GM12878 (cell line): ENCODE measurements around the gene TULP1. TPM values are rescaled to one million over a fixed set of nuclear protein-coding genes. Genes with fewer than 3 reads are reported as not detected.

ENCODE experiments used
- ATAC-seq: fragments of 200-7000 bp; cut with Tn5 transposase; 3 replicates; pipeline ENCODE4 v1.9.1; 2020; ENCODE audit warnings: mild to moderate bottlenecking, moderate library complexity
- BruUV-seq: library from RNA; stranded (reverse); fragments of 400-500 nt; replicated peaks from 2 replicates; lab custom pipeline; 2021; lab: Mats Ljungman, UMichigan
- CTCF ChIA-PET: fragments of 300-600 bp; sonication (Branson Sonifier 250); formaldehyde crosslinking; extraction: SDS; loops from one replicate; lab custom pipeline; 2021; ENCODE audit warnings: inconsistent platforms; lab: Yijun Ruan, JAX
- POLR2A ChIA-PET: fragments of 350-600 bp; formaldehyde crosslinking; extraction: SDS; loops from one replicate; lab custom pipeline; 2021; ENCODE audit warnings: inconsistent platforms; lab: Charles Lee
- RAD21 ChIA-PET: fragments of 300-600 bp; sonication (Branson Sonifier 250); formaldehyde crosslinking; loops from one replicate; lab custom pipeline; 2023; ENCODE audit warnings: antibody characterized with exemption; ENCODE audit not compliant: unreplicated experiment; lab: Charles Lee
- SMC1A ChIA-PET: fragments of 300-600 bp; sonication (Branson Sonifier 250); formaldehyde crosslinking; loops from one replicate; lab custom pipeline; 2023; ENCODE audit not compliant: unreplicated experiment, uncharacterized antibody; lab: Charles Lee
- DNase-seq: peaks from one replicate; pipeline ENCODE4 v3.0.0-alpha.2; 2011; ENCODE audit warnings: low read depth, low spot score
- FAIRE-seq: peaks from 3 replicates; lab custom pipeline; 2011; peaks lifted over from hg19 to GRCh38; lab: Jason Lieb, UNC
- H2AFZ ChIP-seq: 2 replicates; pipeline ENCODE4 v1.6.0; 2011; ENCODE audit warnings: low read depth, low read length, control low read depth; ENCODE audit not compliant: control insufficient read depth
- H3K27ac ChIP-seq: 2 replicates; pipeline ENCODE4 v1.5.1; 2011; ENCODE audit warnings: control low read depth; ENCODE audit not compliant: control insufficient read depth, insufficient read depth
- H3K27me3 ChIP-seq, 2 experiments: replicated peaks in 1 of 2; 2 replicates each; pipeline versions ENCODE4 v1.6.0 to v1.6.1; 2011; ENCODE audit warnings: low read length in 1 of 2; ENCODE audit not compliant: control insufficient read depth in 2 of 2, insufficient read depth in 2 of 2
- H3K36me3 ChIP-seq, 2 experiments: 2 replicates each; pipeline ENCODE4 v1.5.1; 2011; ENCODE audit warnings: low read length in 1 of 2; ENCODE audit not compliant: control insufficient read depth in 2 of 2, insufficient read depth in 2 of 2
- H3K4me1 ChIP-seq: 2 replicates; pipeline ENCODE4 v1.6.1; 2011; ENCODE audit warnings: mild to moderate bottlenecking, low read length, moderate library complexity, mixed read lengths; ENCODE audit not compliant: control insufficient read depth, insufficient read depth
- H3K4me2 ChIP-seq: 2 replicates; pipeline ENCODE4 v1.6.0; 2011; ENCODE audit warnings: control low read depth; ENCODE audit not compliant: control insufficient read depth, insufficient read depth
- H3K4me3 ChIP-seq: fragments of 200-600 bp; sonication (generic); 2 replicates; pipeline ENCODE4 v1.5.1; 2016
- H3K79me2 ChIP-seq: 2 replicates; pipeline ENCODE4 v1.6.0; 2011; ENCODE audit warnings: low read length; ENCODE audit not compliant: control insufficient read depth, insufficient read depth
- H3K9ac ChIP-seq: 2 replicates; pipeline ENCODE4 v1.8.0; 2011; ENCODE audit warnings: low read length, control low read depth, mixed read lengths; ENCODE audit not compliant: control insufficient read depth, insufficient read depth
- H3K9me3 ChIP-seq: replicated peaks from 3 replicates; pipeline ENCODE4 v1.5.1; 2011; ENCODE audit warnings: mild to moderate bottlenecking, low read length; ENCODE audit not compliant: control insufficient read depth, insufficient read depth
- H4K20me1 ChIP-seq: 2 replicates; pipeline ENCODE4 v1.6.0; 2011; ENCODE audit not compliant: control insufficient read depth, insufficient read depth
- IRF5 ChIP-seq: fragments of 450-650 bp; IDR thresholded peaks from 2 replicates; pipeline ENCODE4 v1.6.1; 2017; ENCODE audit warnings: borderline replicate concordance
- ZBTB40 ChIP-seq: fragments of 450-650 bp; IDR thresholded peaks from 2 replicates; pipeline ENCODE4 v1.6.1; 2016; ENCODE audit warnings: mild to moderate bottlenecking, moderate library complexity, borderline replicate concordance
- WGBS: methylation state at CpG from one replicate; pipeline ENCODE4 v1.1.6; 2016; ENCODE audit warnings: low lambda C conversion rate; ENCODE audit not compliant: insufficient replicate concordance, insufficient coverage; ENCODE audit errors: missing lambda C conversion rate; 5-methylcytosine and 5-hydroxymethylcytosine counted together
- in situ Hi-C: fragments of 300-500 bp; cut with MboI; formaldehyde crosslinking; loops from 9 replicates; pipeline ENCODE4 v1.14.3; 2018; ENCODE audit warnings: mixed read lengths
- intact Hi-C: fragments of 100-400 bp; cut with micrococcal nuclease; formaldehyde crosslinking; loops from one replicate; pipeline ENCODE4 v1.14.2; 2022; ENCODE audit not compliant: unreplicated experiment
- polyA plus RNA-seq, 11 experiments: library from polyadenylated mRNA; depleted of rRNA in 4 of 11; unstranded in 6 of 11; stranded (reverse) in 5 of 11; fragments of >200 nt; fragmentation: Nextera tagmentation in 4 of 11; fragmentation: Illumina TruSeq in 1 of 11; extraction: Ambion mirVana in 4 of 11; extraction: Trizol in 1 of 11; gene quantifications; 1 replicate in 1 of 11; 2 replicates in 10 of 11; pipeline versions ENCODE4 v1.2.1 to v1.2.3, GENCODE V29; 2011 to 2016; ENCODE audit warnings: inconsistent platforms in 2 of 11, missing spikeins in 2 of 11, low read depth in 1 of 11
- total RNA-seq, 4 experiments: library from RNA; depleted of rRNA in 3 of 4; stranded (reverse); fragments of >200 nt in 3 of 4; fragmentation: Illumina TruSeq in 1 of 4; extraction: Trizol in 1 of 4; gene quantifications; 2 replicates each; pipeline versions ENCODE4 v1.2.1 to v1.2.3, GENCODE V29; 2013 to 2021

TULP1 gene
- total and polyA plus RNA-seq, 10 of the 15 experiments (the other 5 are each of a cell fraction or from before 2014, with no cell fraction given) = not detected

DNA sequence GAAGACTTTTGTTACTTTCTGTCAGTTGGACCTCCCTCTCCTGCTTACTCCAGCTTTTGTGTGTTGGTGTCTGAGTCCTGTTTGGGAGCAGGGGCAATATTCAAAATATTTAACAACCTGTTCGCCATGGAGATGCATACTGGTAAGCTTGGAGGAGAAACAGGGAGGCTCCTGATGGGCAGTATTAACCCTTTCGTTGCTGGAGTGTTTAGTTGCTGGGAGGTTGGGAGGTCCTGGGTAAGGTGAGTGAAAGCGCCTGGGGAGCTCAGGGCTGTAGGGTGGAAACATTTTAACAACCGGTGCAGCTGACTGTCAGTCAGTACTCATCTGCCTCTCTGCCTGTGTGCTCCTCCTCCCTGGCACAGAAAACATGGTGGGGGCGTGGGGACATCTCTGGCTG is 4.2 kb downstream of the TULP1 start:
- peaks cover 2 to 6% of the 10 kb centered on the region in 2 experiments; a peak in 1 of 4 replicates for H3K27me3 ChIP-seq
- WGBS = 21% methylated on average over 5 of the region's 5 CpGs
- no peaks in the 10 kb centered on the region for H3K36me3 ChIP-seq
- POLR2A ChIA-PET = no interaction called here
- no peak overlapping the region for H3K4me2 ChIP-seq
- H3K4me3 ChIP-seq = no peak overlapping the region
- no peak for FAIRE-seq
- H3K9me3 ChIP-seq = no peaks in the 10 kb centered on the region
- intact Hi-C loops (no loop called here), in situ Hi-C loops (no loop called here)
- no peaks in the 10 kb centered on the region for H4K20me1 ChIP-seq
- BruUV-seq = no TSS peak
- H3K9ac ChIP-seq = no peak overlapping the region
- peaks cover 6% of the 10 kb centered on the region; the same call in 1 of the 2 replicates for H3K4me1 ChIP-seq
- CTCF ChIA-PET = no interaction called here
- RAD21 ChIA-PET = no interaction called here
- TF ChIP-seq IRF5 (no peak), ZBTB40 (no peak)
- no peak for ATAC-seq
- SMC1A ChIA-PET = interaction anchor here (0.7 to 0.8 kb wide), 2 partner anchors 182 to 197 kb away, joined by 3 read pairs; no protein-coding TSS in a partner anchor
- no peak overlapping the region for H2AFZ ChIP-seq
- DNase-seq = no peak
- no peaks in the 10 kb centered on the region for H3K79me2 ChIP-seq
- no peak overlapping the region for H3K27ac ChIP-seq
